Renal cortical epithelial cell (primary cell): ENCODE measurements around the gene LTB4R2. TPM values are rescaled to one million over a fixed set of nuclear protein-coding genes. Genes with fewer than 3 reads are reported as not detected.
"Not testable (repeated sequence)": the region's sequence is repeated elsewhere in the genome, so short reads cannot be mapped to it uniquely, and the experiment has no call there.

Source experiments
- DNase-seq: peaks from one replicate; pipeline ENCODE4 v3.0.0-alpha.2; 2011; ENCODE audit warnings: low read depth
- total RNA-seq: library from RNA; depleted of rRNA; stranded (reverse); fragments of >200 nt; gene quantifications from 2 replicates; pipeline ENCODE4 v1.2.3, GENCODE V29; 2014

Gene LTB4R2
- total RNA-seq, 1 donor from 2014 or later: 3.6 TPM

DNA sequence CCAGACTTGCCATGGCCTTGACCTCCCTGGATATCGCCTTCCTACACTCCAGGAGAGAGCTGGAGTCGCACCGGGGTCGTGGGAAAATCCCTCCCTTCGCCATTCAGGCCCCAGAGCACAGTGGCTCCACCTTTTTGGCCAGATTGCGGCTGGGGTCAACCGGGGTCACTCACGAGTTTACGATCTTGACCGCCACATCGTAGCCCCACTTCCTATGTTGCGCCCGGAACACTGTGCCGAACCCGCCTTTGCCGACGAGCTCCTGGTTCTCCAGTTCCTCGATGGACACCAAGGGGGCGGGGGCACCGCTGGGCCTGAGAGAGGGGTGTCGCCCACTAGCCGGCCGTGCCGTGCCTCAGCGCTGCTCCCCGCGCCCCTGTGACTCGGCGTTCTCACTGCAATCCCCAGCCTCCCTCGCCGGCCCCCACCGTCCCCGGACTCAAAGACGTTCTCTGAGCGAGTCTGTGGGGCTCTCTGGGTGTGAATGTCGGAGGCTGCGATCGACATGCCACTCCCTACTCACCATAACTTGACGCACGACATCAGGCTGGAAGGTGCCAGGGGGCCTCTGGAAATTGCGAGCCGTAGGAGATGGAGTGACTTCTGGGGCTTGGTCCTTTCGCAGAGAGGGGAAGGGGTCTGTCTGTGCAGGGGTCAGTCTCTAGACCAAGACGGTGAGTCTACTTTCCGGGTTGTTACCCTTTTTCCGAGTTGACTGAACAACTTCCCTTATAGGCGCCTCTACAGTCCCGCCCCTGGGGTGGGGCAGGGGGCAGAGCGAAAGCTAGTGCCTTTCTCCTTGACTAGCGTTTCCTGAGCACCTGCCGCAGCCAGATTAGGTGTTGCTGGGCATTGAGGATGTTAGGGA, 29.6 kb downstream of the LTB4R2 start, which contains the start of gene RIPK3:
Gene RIPK3 (minus strand): TSS at position 708 of the 868 bp plus-strand sequence. CDS start 165 bp downstream, at position 543.
- no peak for DNase-seq

DNA sequence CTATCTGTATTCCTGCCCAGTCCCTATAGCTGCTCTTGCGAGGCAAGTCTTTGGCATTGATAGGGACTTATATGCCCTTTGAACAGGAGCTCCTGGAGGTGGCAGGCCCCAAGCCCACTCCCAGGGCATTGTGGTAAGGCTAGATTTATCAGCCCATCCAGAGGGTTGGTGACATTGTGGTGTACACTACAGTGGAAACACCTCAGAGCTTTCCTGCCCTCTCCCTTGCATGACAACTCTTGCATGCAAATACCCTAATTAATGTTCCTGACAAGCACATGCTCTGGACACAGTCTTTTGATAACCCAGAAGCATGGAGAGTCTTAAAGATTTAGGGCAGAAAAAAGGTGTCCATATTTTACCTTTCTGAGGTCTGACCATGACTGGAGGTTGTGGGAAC, 30.7 kb downstream of the LTB4R2 start:
- no peak for DNase-seq

DNA sequence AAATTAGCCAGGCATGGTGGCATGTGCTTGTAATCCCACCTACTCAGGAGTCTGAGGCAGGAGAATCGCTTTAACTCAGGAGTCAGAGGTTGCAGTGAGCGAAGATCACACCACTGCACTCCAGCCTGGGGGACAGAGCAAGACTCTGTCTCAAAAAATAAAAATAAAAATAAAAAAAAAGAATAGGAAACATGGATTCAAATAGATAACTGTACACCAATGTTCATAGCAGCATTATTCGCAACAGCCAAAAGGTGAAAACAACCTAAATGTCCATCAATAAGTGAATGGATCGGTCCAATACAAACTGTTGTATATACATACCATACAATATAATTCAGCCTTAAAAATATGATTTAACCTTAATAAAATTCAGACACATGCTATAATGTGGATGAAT, 32.9 kb downstream of the LTB4R2 start:
- no peak for DNase-seq

GRCh38 chr14:24343795-24344660, 34.1 kb downstream of the LTB4R2 start:
- no peak for DNase-seq

DNA sequence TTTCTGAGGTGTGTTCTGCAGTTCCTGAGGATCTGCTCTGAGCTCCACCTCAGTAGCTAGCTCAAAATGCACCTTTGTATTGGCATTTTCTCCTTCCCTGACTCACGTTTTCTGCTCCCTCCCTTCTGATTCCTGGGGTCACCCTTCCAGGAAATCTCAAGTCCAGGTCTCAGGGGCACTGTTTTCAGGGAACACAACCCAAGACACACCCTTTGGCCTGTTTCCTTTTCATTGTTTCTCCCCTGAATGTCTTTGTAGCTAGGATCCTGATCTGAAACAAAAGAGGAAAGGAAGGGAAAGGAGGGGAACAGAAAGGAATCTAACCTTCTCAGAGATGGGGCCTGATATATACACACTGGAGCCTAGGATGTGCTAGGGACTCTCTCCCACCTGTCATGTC, 37.2 kb downstream of the LTB4R2 start:
- DNase-seq: no peak

- DNase-seq: no peak
Observed at GRCh38 chr14:24348186-24348585, 38.2 kb downstream of the LTB4R2 start.

GRCh38 chr14:24349742-24350141, 39.8 kb downstream of the LTB4R2 start:
- DNase-seq: no peak

DNA sequence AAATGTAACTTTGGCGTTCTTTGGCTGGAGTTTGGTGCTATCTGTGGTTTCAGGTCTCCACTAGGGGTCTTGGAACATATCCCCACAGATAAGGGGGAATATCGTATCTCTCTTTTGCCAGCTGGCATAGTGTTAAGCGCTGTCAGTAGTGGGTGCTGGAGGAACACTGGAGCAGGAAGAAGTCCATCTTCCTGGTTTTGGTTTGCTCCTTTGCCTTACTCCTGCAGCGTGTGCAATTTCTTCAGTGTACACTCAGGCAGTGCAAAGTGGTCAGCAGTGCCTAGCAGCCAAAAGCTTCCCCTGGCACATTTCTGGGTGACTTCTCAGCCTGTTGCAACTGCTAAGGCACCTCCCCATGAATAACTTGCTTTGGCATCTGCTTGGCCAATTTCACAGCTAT, 41.6 kb downstream of the LTB4R2 start:
- peak; percentile 66 for DNase-seq

GRCh38 chr14:24353559-24354481, 43.9 kb downstream of the LTB4R2 start:
- DNase-seq: peak; percentile 77

DNA sequence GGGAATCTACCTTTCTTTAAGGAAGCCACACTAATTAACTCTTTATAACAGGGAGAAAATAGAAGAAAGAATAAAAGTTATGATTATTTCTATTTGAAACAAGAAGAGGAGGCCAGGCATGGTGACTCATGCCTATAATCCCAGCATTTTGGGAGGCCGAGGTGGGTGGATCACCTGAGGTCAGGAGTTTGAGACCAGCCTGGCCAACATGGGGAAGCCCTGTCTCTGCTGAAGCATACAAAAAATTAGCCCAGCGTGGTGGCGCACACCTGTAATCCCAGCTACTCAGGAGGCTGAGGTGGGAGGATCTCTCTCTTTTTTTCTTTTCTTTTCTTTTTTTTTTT, 44.5 kb downstream of the LTB4R2 start:
- not testable (repeated sequence) for DNase-seq

DNA sequence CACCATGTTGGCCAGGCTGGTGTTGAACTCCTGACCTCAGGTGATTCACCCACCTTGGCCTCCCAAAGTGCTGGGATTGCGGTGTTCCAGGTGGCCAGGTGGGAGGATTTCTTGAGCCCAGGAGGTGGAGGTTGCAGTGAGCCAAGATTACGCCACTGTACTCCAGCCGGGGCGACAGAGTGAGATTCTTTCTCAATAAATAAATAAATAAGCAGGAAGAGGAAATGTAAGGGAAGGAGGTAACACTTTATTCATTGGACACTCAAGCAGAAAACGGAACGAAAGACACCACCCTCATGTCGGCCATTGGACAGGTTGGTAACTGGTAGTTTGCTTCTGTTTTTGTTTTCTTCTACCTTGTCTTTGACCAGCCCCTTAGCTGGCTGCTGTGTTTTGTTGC, 45.1 kb downstream of the LTB4R2 start:
- DNase-seq: no peak

- DNase-seq: no peak
Observed at GRCh38 chr14:24356208-24356607, 46.3 kb downstream of the LTB4R2 start.

GRCh38 chr14:24360281-24360680, 50.3 kb downstream of the LTB4R2 start:
- no peak for DNase-seq

- DNase-seq: no peak
Observed at GRCh38 chr14:24361326-24361725, 51.4 kb downstream of the LTB4R2 start.

Other genes starting within 250 kb of the LTB4R2 start
- not detected in 2 replicates for gene CPNE6, start 238.6 kb upstream of the LTB4R2 start, total RNA-seq
- gene PCK2, start 215.8 kb upstream of the LTB4R2 start, total RNA-seq: 18.5 and 28.0 TPM in 2 replicates
- gene DCAF11, start 195.4 kb upstream of the LTB4R2 start, total RNA-seq: 73.8 and 112 TPM in 2 replicates
- gene NRL, start 195.2 kb upstream of the LTB4R2 start, total RNA-seq: 1.6 and 2.4 TPM in 2 replicates
- gene FITM1, start 179.5 kb upstream of the LTB4R2 start, total RNA-seq: 0.25 TPM in 1 of 2 replicates, not detected in the other
- gene PSME1, start 173.9 kb upstream of the LTB4R2 start, total RNA-seq: 209 and 265 TPM in 2 replicates
- gene EMC9, start 168.5 kb upstream of the LTB4R2 start, total RNA-seq: 10.1 and 20.7 TPM in 2 replicates
- gene PSME2, start 163.5 kb upstream of the LTB4R2 start, total RNA-seq: 69.3 and 258 TPM in 2 replicates
- gene RNF31, start 162.6 kb upstream of the LTB4R2 start, total RNA-seq: 52.1 and 52.6 TPM in 2 replicates
- 78.3 and 87.7 TPM in 2 replicates for gene IRF9, start 148.9 kb upstream of the LTB4R2 start, total RNA-seq
- gene REC8, start 138.1 kb upstream of the LTB4R2 start, total RNA-seq: 13.4 and 43.3 TPM in 2 replicates
- 47.4 and 76.0 TPM in 2 replicates for gene IPO4, start 121.3 kb upstream of the LTB4R2 start, total RNA-seq
- 75.4 and 153 TPM in 2 replicates for gene TM9SF1, start 114.7 kb upstream of the LTB4R2 start, total RNA-seq
- gene TSSK4, start 104.4 kb upstream of the LTB4R2 start, total RNA-seq: 0.05 TPM in 1 of 2 replicates, not detected in the other
- gene CHMP4A, start 96.7 kb upstream of the LTB4R2 start, total RNA-seq: 38.4 and 65.1 TPM in 2 replicates
- 10.0 and 10.2 TPM in 2 replicates for gene MDP1, start 94.1 kb upstream of the LTB4R2 start, total RNA-seq
- 146 and 185 TPM in 2 replicates for gene NEDD8, start 77.8 kb upstream of the LTB4R2 start, total RNA-seq
- 96.7 and 106 TPM in 2 replicates for gene GMPR2, start 77.2 kb upstream of the LTB4R2 start, total RNA-seq
- 46.8 and 75.5 TPM in 2 replicates for gene TINF2, start 67.5 kb upstream of the LTB4R2 start, total RNA-seq
- gene TGM1, start 47.0 kb upstream of the LTB4R2 start, total RNA-seq: 0.45 and 1.6 TPM in 2 replicates
- 25.2 and 29.7 TPM in 2 replicates for gene RABGGTA, start 38.5 kb upstream of the LTB4R2 start, total RNA-seq
- gene DHRS1, start 10.4 kb upstream of the LTB4R2 start, total RNA-seq: 18.3 and 29.9 TPM in 2 replicates
- 23.2 and 32.3 TPM in 2 replicates for gene NOP9, start 10.3 kb upstream of the LTB4R2 start, total RNA-seq
- gene CIDEB, start 2.2 kb upstream of the LTB4R2 start, total RNA-seq: 0.87 and 2.8 TPM in 2 replicates
- 0.17 and 1.3 TPM in 2 replicates for gene LTB4R, start 1.4 kb downstream of the LTB4R2 start, total RNA-seq
- 0.40 and 2.6 TPM in 2 replicates for gene ADCY4, start 24.9 kb downstream of the LTB4R2 start, total RNA-seq
- 1.8 and 9.7 TPM in 2 replicates for gene RIPK3, start 29.9 kb downstream of the LTB4R2 start, total RNA-seq
- gene NFATC4, start 58.0 kb downstream of the LTB4R2 start, total RNA-seq: 5.6 and 6.7 TPM in 2 replicates
- gene NYNRIN, start 88.9 kb downstream of the LTB4R2 start, total RNA-seq: 2.4 and 4.3 TPM in 2 replicates
- gene CBLN3, start 119.5 kb downstream of the LTB4R2 start, total RNA-seq: 0.52 and 1.2 TPM in 2 replicates
- gene KHNYN, start 119.8 kb downstream of the LTB4R2 start, total RNA-seq: 48.5 and 59.9 TPM in 2 replicates
- 6.4 and 10.4 TPM in 2 replicates for gene SDR39U1, start 132.6 kb downstream of the LTB4R2 start, total RNA-seq
- gene CMA1, start 198.1 kb downstream of the LTB4R2 start, total RNA-seq: not detected in 2 replicates